Amniotic stem cell (primary cell): Measurements from ENCODE around the gene TARBP1.

ENCODE experiments used
- DNase-seq: peaks from one replicate; lab custom pipeline; 2025; lab: John Stamatoyannopoulos, UW

The TARBP1 gene

DNA sequence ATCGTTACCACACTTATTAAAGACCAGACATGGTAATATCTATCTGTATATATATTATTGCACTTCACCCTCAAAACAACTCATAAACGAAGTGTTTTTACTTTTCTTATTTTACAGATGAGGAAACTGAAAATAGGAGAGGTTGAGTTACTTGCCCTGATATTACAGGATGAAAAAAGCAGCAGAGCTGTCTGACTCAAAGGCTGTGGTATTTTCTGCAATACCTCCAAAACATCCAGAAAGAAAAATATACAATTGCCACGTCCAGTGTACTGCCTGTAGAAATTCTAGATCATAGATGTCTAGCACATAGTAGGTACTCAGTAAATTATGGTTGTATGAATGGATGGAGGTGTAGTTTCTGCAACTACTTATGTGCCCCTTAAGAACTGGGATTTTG is 5.2 kb upstream of the TARBP1 start:
- no peak for DNase-seq

DNA sequence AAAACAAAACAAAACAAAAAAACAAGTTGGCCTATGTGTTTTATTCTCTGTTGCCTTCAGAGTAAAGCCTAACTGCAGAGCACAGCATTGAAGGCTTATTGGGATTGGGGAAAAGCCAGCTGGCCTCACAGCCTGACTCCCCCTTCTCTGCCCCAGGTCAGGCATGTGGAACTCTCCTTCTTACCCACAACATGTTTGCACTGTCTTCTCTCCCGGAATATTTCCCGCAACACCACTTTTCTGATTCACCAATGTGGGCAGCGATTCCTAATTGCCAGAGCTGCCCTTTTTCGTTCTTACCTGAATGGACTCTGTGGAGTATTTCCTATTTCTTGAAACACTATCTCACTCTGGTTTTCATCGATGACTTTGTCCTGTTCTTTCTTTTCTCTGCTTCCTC is 2.8 kb upstream of the TARBP1 start:
- DNase-seq = no peak

DNA sequence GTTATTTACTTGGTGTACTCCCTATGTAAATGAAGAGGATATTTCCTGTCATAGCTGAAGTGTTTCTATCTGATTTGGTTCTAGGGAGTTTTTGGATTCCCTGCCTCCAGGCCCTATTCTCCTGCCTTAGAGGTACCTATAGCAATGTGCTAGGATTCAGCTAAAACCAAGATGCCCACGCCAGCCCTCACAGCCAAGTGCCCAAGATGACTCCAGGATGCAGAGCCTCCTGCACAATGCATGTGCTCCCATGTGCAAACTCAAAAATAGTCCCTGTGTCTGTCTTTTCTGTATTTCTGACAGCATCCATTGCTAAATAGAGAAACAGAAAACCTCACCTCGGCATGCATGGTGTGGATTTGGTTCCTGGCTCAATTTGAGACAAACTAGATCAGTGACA is 887 bp upstream of the TARBP1 start:
- DNase-seq = no peak

- no peak for DNase-seq
Observed at GRCh38 chr1:234479310-234479559, 256 bp upstream of the TARBP1 start.

DNA sequence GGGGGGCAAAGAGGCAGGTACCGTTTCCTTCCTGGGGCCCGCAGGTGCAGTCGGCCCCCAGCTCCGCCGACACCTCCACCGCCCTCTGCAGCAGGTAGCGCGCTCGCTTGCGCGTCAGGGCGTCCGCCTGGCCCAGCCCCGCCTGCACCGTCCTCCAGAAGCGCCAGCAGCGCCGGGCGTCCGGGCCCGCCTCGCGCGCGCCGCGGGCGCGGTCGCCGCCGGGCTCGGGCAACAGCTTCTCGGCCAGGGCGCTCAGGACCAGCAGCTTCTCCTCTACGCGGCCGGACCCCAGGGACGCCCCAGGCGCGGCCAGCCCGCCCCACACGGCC is 863 bp downstream of the TARBP1 start:
- no peak for DNase-seq

GRCh38 chr1:234477386-234478151 is 1.4 kb downstream of the TARBP1 start:
- no peak for DNase-seq

- no peak for DNase-seq
Observed at GRCh38 chr1:234476172-234476571, 2.8 kb downstream of the TARBP1 start.

- DNase-seq = no peak
Observed at GRCh38 chr1:234475167-234475793, 3.7 kb downstream of the TARBP1 start.

GRCh38 chr1:234474375-234474774 is 4.6 kb downstream of the TARBP1 start:
- DNase-seq = no peak

DNA sequence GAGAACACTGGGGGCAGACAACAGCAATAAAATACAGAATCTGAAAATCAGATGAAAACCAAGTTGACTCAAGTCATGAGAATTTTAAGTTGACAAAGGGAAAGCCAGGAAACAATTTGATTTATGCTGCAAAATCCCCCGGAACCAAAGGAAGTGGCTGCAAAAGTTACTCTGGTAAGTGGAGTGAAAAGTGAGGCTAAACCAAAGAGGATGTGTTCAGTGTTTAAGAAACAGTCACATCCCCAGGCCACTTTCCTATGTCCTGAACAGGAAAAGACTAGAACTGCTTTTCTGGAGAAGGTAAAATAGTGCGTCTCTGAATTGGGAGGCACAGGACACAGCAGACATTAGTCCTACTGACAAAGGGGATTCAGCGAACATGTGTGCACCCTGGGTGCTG is 5.9 kb downstream of the TARBP1 start:
- DNase-seq = no peak

DNA sequence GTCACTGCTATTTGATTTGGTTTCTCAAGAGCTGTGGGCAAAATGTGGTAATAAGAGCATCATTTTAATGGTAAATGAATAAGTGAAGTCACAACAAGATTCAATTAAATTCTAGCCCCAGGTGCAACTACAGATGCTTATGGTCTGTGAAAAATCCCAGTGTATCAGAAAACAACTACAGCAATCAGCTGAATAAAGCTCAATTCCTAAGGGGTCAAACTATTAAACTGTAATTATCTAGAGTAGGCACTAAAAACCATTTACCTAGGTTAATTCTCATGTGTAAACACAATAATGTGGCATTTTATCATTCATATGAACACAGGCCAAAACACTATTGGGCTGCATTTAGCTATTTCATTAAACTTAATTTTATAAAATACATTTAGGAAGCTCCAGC is 9.6 kb downstream of the TARBP1 start:
- no peak for DNase-seq

DNA sequence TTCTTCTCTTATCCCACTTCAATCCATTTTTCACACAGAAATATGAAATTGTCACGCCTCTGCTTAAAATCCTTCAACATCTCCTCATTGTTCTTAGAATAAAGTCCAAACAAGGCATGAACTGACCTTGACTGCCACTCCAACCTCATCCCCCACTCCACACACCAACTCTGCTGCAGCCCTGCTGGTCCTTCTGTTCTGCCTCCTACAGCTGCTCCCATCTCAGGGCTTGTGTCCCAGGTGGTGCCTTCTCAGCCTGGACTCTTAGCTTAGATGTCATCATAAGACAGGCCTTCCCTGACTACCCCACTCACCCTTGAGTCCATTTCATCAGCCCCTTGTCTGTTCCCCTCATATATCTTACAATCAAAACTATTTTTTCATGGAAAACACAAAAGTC is 10.4 kb downstream of the TARBP1 start:
- no peak for DNase-seq

- DNase-seq = no peak
Observed at GRCh38 chr1:234467821-234468220, 11.2 kb downstream of the TARBP1 start.

DNA sequence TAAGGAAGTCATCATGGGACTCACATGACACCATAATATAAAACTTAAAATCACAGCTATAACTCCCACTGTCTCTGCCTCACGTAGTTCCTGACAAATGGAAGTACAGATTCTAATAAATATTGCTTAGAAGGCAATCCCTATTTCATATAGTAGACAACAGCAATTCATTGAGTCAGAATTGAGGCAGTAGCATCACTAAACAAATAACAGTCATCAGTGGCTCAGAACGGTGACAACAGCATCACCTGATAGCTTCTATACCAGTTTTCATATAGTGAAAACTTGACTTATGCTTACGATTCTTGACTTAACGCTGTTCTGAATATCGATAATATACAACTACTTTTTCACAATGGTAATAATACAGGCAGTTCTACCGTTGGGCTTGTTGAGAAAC is 12.0 kb downstream of the TARBP1 start:
- DNase-seq = no peak

GRCh38 chr1:234463749-234464148 is 15.2 kb downstream of the TARBP1 start:
- no peak for DNase-seq

DNA sequence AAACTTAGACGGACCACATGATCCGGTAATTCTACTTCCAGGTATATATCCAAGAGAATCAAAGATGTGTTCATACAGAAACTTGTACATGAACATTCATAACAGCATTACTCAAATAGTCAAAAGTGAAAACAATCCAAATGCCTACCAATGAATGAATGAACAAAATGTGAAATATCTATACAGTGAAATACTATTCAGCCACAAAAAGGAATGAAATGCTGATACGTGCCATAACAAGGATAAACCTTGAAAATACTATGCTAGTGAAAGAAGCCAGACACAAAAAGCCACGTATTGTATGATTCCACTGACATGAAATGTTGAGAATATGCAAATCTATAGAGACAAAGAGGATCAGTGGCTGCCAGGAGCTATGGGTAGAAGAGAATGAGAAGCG is 18.3 kb downstream of the TARBP1 start:
- DNase-seq = no peak

DNA sequence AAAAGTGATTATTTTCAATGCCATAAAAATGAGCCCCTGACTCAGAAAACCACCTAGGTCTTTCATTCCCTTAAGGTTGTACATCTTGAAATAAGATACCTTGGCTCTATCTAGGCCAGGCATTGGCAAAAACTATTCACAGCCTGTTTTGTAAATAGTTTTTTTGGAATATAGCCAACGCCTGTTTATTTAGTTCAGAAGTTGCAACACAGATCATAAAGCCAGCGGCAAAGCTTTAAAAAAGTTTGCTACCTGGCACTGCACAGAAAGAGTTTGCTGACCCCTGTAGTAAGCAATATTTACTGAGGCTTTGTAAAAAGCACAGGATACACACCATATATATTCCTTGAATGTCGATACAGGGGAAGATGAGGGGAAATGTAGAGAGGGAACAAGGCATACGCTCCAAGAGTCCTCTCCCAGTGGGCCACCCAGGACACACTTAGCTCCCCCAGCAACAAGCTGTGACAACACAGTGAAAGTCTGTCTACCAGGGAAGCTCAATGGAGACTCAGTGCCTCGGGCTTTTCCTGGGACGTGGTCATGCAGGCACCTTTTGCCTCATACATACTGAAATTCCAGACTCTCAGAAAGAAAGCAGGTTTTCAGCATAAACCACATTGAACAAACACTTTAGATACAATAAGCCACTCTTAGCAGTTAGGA is 20.5 kb downstream of the TARBP1 start:
- DNase-seq = no peak

DNA sequence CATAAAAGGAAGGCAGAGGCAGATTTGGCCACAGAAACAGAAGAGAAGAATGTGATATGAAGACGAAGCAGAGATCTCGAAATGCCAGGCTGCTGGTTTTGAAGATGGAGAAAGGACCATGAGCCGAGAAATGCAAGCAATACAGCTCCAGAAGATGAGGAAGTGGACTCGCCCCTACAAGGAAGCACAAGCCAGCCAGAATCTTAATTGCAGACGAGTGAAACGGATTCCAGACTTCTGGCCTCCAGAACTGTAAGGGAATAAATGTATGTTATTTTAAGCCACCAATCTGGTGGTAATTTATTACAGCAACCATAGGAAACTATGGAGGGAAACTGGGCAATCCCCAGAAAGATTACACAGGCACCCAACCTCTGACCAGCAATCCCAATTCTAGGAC is 24.1 kb downstream of the TARBP1 start:
- no peak for DNase-seq

DNA sequence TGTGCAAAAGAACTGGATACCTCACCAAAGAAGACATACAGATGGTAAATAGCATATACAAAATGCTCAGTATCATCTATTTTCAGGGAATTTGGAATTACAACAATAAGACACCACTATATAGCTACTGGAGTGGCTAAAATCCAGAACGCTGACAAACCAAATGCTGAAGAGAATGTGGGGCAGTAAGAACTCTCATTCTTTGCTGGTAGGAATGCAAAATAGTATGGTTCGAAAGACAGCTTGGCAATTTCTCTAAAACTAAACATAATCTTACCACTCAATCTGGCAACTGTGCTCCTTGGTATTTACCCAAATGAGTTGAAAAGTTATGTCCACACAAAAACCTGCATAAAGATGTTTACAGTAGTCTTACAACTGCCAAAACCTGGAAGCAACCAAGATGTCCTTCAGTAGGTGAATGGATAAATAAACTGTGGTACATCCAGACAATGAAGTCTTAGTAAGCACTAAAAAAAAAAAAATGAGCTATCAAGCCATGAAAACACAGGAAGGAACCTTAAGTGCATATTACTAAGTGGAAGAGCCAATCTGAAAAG is 26.5 kb downstream of the TARBP1 start:
- no peak for DNase-seq

DNA sequence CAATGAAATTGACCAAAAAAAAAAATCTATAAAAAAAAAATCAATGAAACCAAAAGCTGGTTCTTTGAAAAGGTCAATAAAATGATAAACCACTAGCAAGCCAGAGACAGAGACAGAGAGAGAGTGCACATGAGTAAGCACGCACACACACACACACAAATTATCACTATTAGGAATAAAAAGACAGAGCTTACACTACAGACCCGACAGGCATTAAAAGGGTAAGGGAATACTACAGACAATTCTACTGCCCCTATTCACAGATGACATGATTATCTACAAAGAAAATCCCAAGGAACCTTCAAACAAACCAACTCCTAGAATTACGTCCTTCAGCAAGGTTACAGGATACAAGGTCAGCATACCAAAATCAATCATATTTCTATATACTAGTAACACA is 38.6 kb downstream of the TARBP1 start:
- no peak for DNase-seq

- no peak for DNase-seq
Observed at GRCh38 chr1:234438579-234438978, 40.4 kb downstream of the TARBP1 start.

DNA sequence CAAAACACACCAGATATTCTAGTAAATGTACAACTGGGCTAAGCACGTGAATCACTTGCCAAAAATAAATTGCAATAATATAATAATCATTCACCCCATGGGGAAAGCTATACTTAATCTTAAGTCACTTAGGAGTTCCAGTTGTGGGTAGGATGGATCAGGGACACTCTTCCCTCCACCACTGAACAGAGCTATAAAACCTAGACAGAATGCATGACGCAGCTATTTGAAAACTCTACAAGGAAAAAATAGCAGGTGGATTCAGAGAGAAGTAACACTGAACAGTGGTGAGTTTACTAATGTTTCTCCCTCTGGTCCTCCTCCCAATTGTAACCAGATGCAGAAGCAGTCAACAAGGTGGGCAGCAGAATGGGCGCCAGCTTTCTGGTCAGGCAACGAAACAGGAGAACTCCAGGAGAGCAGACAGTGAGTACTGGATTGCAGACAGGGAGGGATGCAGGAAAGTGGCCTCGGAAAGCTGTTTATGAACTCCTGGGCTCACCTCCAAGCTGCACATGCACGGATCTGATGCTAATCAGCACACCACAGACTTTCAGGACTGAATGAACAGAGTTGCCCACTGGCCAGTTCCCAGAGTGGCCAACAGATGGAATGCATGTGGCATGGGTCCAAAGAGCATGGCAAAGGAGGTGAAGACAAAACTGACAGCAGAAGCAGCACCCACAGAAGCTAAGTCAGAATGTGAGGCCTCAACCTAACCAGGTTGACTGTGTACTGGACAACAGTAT is 41.4 kb downstream of the TARBP1 start:
- DNase-seq = no peak

DNA sequence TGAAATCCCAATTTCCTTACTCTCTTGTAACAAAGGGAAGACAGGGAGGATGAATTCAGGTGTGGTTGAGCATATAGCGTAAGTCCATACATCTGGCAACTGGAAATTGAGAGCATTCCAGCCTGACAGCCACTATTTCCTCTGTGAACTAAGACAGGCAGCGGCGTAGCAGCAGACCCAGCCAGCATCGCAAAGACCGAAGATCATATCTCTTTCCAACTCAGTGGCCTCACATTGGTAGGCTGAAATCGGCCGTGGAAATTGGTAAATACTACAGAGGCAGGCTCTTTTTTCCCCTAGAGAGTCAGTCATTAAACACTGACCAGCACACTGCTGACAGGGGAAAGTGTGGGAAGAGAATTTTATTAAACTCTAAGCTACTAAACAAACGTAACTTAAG is 43.4 kb downstream of the TARBP1 start:
- DNase-seq = no peak
